Progenitor cell of endocrine pancreas (in vitro differentiated cells): ENCODE measurements around the gene MSI2. TPM values are rescaled to one million over a fixed set of nuclear protein-coding genes. Genes with fewer than 3 reads are reported as not detected.

Experiments
- DNase-seq: peaks from one replicate; pipeline ENCODE4 v3.0.0; 2021; ENCODE audit warnings: low spot score; ENCODE audit not compliant: unreplicated experiment
- H3K27ac Mint-ChIP-seq: 2 replicates; pipeline ENCODE4 v1.8.0; 2021; ENCODE audit warnings: mild to moderate bottlenecking, moderate library complexity, mixed read lengths
- H3K27me3 Mint-ChIP-seq: 2 replicates; pipeline ENCODE4 v1.8.0; 2021; ENCODE audit warnings: mixed read lengths
- H3K36me3 Mint-ChIP-seq: 2 replicates; pipeline ENCODE4 v1.8.0; 2022; ENCODE audit warnings: mixed read lengths; ENCODE audit not compliant: insufficient read depth
- H3K4me1 Mint-ChIP-seq: 2 replicates; pipeline ENCODE4 v1.8.0; 2021; ENCODE audit warnings: low read depth, mixed read lengths
- H3K4me3 Mint-ChIP-seq: 2 replicates; pipeline ENCODE4 v1.8.0; 2021; ENCODE audit warnings: low read depth, mild to moderate bottlenecking, moderate library complexity, mixed read lengths
- H3K9me3 Mint-ChIP-seq: 2 replicates; pipeline ENCODE4 v1.8.0; 2021; ENCODE audit warnings: low read depth, mixed read lengths
- CTCF ChIP-seq: fragments of 200-600 bp; sonication (generic); IDR thresholded peaks from one replicate; pipeline ENCODE4 v1.5.0; 2021; ENCODE audit warnings: antibody characterized with exemption, mild to moderate bottlenecking; ENCODE audit not compliant: unreplicated experiment
- total RNA-seq: library from RNA; stranded (reverse); gene quantifications from 2 replicates; pipeline ENCODE4 v1.2.1, GENCODE V29; 2021

Gene MSI2
- total RNA-seq, 1 donor from 2014 or later, result 164 TPM

DNA sequence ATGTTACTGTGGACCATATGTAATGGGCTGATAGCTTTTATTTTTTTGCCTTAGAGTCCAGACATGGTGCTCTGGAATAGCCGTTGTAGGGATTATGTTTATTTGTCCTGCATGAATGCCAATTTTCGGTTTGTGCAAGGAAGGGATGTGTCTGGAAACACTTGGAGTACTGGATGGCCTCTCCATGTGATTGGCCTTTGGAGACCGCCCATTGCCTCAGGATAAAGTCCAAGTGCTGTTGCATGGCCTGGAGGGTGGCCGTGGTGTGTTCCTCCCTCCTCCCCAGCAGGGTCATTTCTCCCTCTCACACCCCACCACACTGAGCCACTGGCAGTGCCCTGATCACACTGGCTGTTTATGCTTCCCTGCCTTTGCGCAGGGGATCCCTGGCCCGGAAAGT lies 93.9 kb downstream of the MSI2 start:
- no peak overlapping the region for H3K4me3 Mint-ChIP-seq
- DNase-seq, result no peak
- H3K9me3 Mint-ChIP-seq, result no peaks in the 10 kb centered on the region
- H3K36me3 Mint-ChIP-seq, result peaks cover 29% of the 10 kb centered on the region
- no peak for TF ChIP-seq CTCF
- peaks cover 17% of the 10 kb centered on the region for H3K4me1 Mint-ChIP-seq
- no peaks in the 10 kb centered on the region for H3K27me3 Mint-ChIP-seq
- peak overlapping the region; percentile 53 for H3K27ac Mint-ChIP-seq

DNA sequence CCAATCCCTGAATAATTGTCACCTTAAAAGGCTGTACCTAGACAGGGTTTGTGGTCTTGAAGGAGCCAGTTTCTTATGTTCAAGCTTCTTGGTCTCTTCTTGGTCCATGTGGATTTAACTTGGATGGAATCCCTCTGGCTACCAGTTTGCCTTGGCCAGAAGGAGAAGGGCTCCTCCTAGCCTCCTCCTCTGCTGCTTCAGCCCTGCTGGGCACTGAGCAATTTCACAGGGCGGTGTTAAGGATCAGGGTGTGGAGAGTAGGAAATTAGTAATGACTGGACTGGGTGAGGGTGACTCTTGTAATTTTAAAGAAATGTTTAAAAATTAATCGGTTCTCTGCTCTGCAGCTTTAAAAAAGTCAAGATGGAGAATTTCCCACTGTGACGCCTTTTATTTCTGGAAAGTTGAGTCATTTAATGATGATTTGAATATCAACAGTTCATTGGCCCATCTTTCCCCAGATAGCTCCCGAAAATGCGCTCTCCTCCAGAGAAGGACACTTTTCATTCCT lies 96.4 kb downstream of the MSI2 start:
- Mint-ChIP-seq H3K27ac (no peak overlapping the region), H3K9me3 (no peaks in the 10 kb centered on the region), H3K27me3 (no peaks in the 10 kb centered on the region), H3K36me3 (peaks cover 29% of the 10 kb centered on the region), H3K4me1 (peaks cover 31% of the 10 kb centered on the region), H3K4me3 (no peak overlapping the region)
- no peak for TF ChIP-seq CTCF
- DNase-seq, result no peak

DNA sequence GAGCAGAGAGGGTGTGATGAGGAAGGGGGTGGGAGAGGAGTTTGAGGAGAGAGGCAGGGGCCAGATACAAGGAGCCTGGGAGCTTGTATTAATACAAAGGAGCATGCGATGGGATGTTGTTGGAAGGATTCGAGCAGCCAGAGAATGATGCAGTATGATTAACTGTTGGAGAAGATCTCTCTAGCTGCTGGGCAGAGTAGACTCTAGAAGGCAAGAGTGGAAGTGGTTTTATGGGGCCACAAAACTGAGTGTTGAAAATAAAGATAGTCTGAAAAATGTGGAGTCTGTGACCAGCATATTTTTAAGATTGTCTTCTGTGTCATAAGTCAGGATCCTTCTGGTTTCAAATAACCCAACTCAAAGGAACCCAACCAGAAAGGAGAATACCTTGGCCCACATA lies 98.3 kb downstream of the MSI2 start:
- Mint-ChIP-seq H3K27me3 (no peaks in the 10 kb centered on the region), H3K36me3 (peaks cover 20% of the 10 kb centered on the region), H3K4me1 (peaks cover 37% of the 10 kb centered on the region), H3K4me3 (no peak overlapping the region), H3K27ac (no peak overlapping the region), H3K9me3 (no peaks in the 10 kb centered on the region)
- TF ChIP-seq CTCF, result no peak
- no peak for DNase-seq

DNA sequence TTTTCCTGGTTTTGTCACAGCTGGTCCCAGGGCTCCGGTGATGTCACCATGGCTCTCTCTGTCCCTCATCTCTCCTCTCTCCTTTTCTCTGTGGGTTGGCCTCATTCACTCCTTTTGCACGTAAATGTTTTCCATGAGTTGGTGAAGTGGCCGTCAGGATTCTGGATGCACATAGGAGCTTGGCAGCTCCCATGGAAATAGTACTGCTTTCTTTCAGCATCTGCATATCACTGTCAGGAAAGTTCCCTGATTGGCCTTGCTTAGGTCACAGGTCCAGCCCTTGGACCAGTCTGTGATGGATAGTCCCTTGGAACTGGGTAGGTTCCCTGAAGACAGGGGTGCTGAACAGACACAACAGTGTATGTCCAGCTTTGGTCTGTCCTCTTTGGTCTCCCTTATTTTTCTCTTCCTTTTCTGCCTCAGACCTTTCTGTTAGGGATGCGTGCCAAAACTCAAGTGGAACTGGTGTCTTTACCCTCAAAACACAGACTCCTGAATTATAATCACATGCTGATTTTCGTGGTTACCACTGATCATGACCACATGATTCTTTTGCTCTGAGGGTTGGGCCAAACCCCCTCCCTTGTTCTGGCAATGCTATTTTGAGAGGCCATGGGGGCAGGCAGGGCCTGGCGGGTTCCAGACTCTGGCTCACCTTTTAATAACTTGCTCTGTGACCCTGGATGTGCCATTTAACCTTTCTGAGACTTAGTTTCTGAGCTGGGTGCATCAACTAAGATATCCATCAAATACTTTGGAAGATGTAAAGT lies 99.0 kb downstream of the MSI2 start:
- Mint-ChIP-seq H3K4me3 (no peak overlapping the region), H3K36me3 (peaks cover 18% of the 10 kb centered on the region), H3K4me1 (peaks cover 35% of the 10 kb centered on the region), H3K9me3 (no peaks in the 10 kb centered on the region), H3K27me3 (no peaks in the 10 kb centered on the region), H3K27ac (no peak overlapping the region)
- no peak for DNase-seq
- TF ChIP-seq CTCF, result no peak

DNA sequence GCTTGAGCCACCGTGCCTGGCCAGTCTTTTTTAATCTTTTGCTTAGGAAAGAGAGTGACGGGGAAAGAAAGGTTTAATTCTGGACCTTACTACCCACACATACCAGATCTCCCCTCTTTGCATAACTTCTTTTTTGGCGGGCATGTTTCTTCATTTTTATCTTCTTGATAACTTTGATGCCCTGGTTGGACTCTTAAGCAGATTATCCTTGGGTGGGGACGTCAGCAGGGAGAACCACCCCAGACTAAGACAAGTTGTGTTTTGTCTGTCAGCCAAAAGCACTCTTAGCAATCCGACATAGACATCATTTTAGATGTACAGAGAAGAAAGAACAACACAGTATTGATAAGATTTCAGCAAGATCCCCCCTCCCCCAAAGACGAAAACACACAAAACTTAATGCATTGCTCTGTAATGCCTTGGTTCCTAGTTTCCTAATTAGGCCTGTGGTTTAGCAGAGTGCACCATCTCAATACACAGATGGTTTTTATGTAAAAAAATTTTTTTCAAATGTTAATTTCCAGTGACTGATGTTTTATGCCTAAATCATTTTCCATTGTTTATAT lies 99.9 kb downstream of the MSI2 start:
- DNase-seq, result no peak
- H3K27ac Mint-ChIP-seq, result peak overlapping the region; percentile 94
- no peak overlapping the region for H3K4me3 Mint-ChIP-seq
- H3K9me3 Mint-ChIP-seq, result no peaks in the 10 kb centered on the region
- H3K27me3 Mint-ChIP-seq, result no peaks in the 10 kb centered on the region
- peaks cover 13% of the 10 kb centered on the region for H3K36me3 Mint-ChIP-seq
- peaks cover 31% of the 10 kb centered on the region for H3K4me1 Mint-ChIP-seq
- TF ChIP-seq CTCF, result no peak
